ENCODE results near the gene TMC5. TPM values are rescaled to one million over a fixed set of nuclear protein-coding genes. Genes with fewer than 3 reads are reported as not detected.

Gene TMC5
- total RNA-seq, 1 donor from 2014 or later = 0.32 TPM

- peaks cover 16% of the 10 kb centered on the region for H3K4me1 ChIP-seq
- Mint-ChIP-seq H3K27me3 (ENCODE audit: insufficient read depth, low read depth) (no peaks in the 10 kb centered on the region), H3K9me3 (no peaks in the 10 kb centered on the region), H3K4me1 (peaks cover 46% of the 10 kb centered on the region), H3K4me3 (peak overlapping the region; percentile 99), H3K27ac (peak overlapping the region; percentile 71), H3K36me3 (peaks cover 11% of the 10 kb centered on the region)
- H3K4me3 ChIP-seq = peak overlapping the region; percentile 80
- TF ChIP-seq CTCF (IDR thresholded peaks at IDR 0.05) = no peak
- peak; percentile 26 for TF ChIP-seq EZH2 (IDR thresholded peaks at IDR 0.05)
- H3K27me3 ChIP-seq = no peaks in the 10 kb centered on the region
- H2AFZ ChIP-seq (replicated peaks) = no peak overlapping the region
- H3K36me3 ChIP-seq = no peaks in the 10 kb centered on the region
- peaks cover 62% of the 10 kb centered on the region for H3K79me2 ChIP-seq (ENCODE audit: low read depth)
- no peak for DNase-seq (ENCODE audit: low spot score)
- H4K20me1 ChIP-seq (ENCODE audit: low read depth) = no peaks in the 10 kb centered on the region
- no peak overlapping the region for H3K27ac ChIP-seq
- H3K4me2 ChIP-seq = peak overlapping the region; percentile 92
- H3K9ac ChIP-seq = peak overlapping the region; percentile 49
- H3K9me3 ChIP-seq (ENCODE audit: low read depth) = no peaks in the 10 kb centered on the region
- peaks cover 11% of the 10 kb centered on the region for H3F3A ChIP-seq (ENCODE audit: low read depth)
Observed at GRCh38 chr16:19520861-19521331, 103.2 kb downstream of the TMC5 start.

- H3K4me3 Mint-ChIP-seq = peak within 1 kb of the TSS; percentile 99
- Histone ChIP-seq H3K4me1 (peaks cover 20% of the 10 kb centered on the region), H4K20me1 (ENCODE audit: low read depth) (no peaks in the 10 kb centered on the region), H2AFZ (replicated peaks) (peak within 1 kb of the TSS; percentile 82), H3K9me3 (ENCODE audit: low read depth) (no peaks in the 10 kb centered on the region), H3K79me2 (ENCODE audit: low read depth) (peaks cover 71% of the 10 kb centered on the region), H3K4me3 (peak within 1 kb of the TSS; percentile 80), H3K36me3 (no peaks in the 10 kb centered on the region), H3F3A (ENCODE audit: low read depth) (peaks cover 11% of the 10 kb centered on the region), H3K27me3 (no peaks in the 10 kb centered on the region), H3K4me2 (peak within 1 kb of the TSS; percentile 92), H3K27ac (no peak within 1 kb of the TSS), H3K9ac (peak within 1 kb of the TSS; percentile 49)
- DNase-seq (ENCODE audit: low spot score) = peak; percentile 98
- TF ChIP-seq EZH2 (IDR thresholded peaks at IDR 0.05) = no peak
- peak; percentile 50 for TF ChIP-seq CTCF (IDR thresholded peaks at IDR 0.05)
- no peak for TF ChIP-seq EZH2phosphoT487 (IDR thresholded peaks at IDR 0.05)
- no peaks in the 10 kb centered on the region for H3K27me3 Mint-ChIP-seq (ENCODE audit: insufficient read depth, low read depth)
- H3K9me3 Mint-ChIP-seq = no peaks in the 10 kb centered on the region
- peaks cover 7% of the 10 kb centered on the region for H3K36me3 Mint-ChIP-seq
- peak within 1 kb of the TSS; percentile 81 for H3K27ac Mint-ChIP-seq
- H3K4me1 Mint-ChIP-seq = peaks cover 49% of the 10 kb centered on the region
Observed at GRCh38 chr16:19521471-19522396, 104.1 kb downstream of the TMC5 start, which contains the start of gene GDE1. Gene GDE1, minus strand, starts transcription at chr16:19522098. Its CDS starts 134 bp downstream, at chr16:19521964.

- Histone ChIP-seq H3K36me3 (no peaks in the 10 kb centered on the region), H4K20me1 (ENCODE audit: low read depth) (no peaks in the 10 kb centered on the region), H3K4me2 (peak overlapping the region; percentile 92), H3K4me3 (peak overlapping the region; percentile 80), H3K9ac (no peak overlapping the region), H3K4me1 (peaks cover 20% of the 10 kb centered on the region), H3K79me2 (ENCODE audit: low read depth) (peaks cover 71% of the 10 kb centered on the region), H3K27ac (no peak overlapping the region), H3K27me3 (no peaks in the 10 kb centered on the region), H2AFZ (replicated peaks) (no peak overlapping the region), H3F3A (ENCODE audit: low read depth) (peaks cover 11% of the 10 kb centered on the region), H3K9me3 (ENCODE audit: low read depth) (no peaks in the 10 kb centered on the region)
- Mint-ChIP-seq H3K27ac (peak overlapping the region; percentile 81), H3K4me3 (peak overlapping the region; percentile 99), H3K27me3 (ENCODE audit: insufficient read depth, low read depth) (no peaks in the 10 kb centered on the region), H3K36me3 (peaks cover 2% of the 10 kb centered on the region), H3K4me1 (peaks cover 51% of the 10 kb centered on the region), H3K9me3 (no peaks in the 10 kb centered on the region)
- DNase-seq (ENCODE audit: low spot score) = no peak
- TF ChIP-seq EZH2 (IDR thresholded peaks at IDR 0.05) (no peak), CTCF (IDR thresholded peaks at IDR 0.05) (no peak), EZH2phosphoT487 (IDR thresholded peaks at IDR 0.05) (no peak)
Observed at GRCh38 chr16:19522397-19522732, 104.7 kb downstream of the TMC5 start.

Data from neural progenitor cell (in vitro differentiated cells).